ENCODE measurements around the gene TICAM2. TPM values are rescaled to one million over a fixed set of nuclear protein-coding genes. Genes with fewer than 3 reads are reported as not detected.

The TICAM2 gene
- total RNA-seq, 1 experiment from 2014 or later: 3.9 TPM

GRCh38 chr5:115557667-115558387 is 44.5 kb downstream of the TICAM2 start:
- BruUV-seq (replicated peaks): no TSS peak
- POLR2A ChIA-PET (ENCODE audit: unreplicated experiment): no interaction called here
- intact Hi-C loops (cut with micrococcal nuclease): no loop called here

GRCh38 chr5:115556276-115556675 is 46.0 kb downstream of the TICAM2 start:
- intact Hi-C loops (cut with micrococcal nuclease): no loop called here
- no TSS peak for BruUV-seq (replicated peaks)
- DNase-seq (no peak), ATAC-seq (no peak)
- Histone ChIP-seq H3K27ac (ENCODE audit: low read length) (no peak overlapping the region), H3K27me3 (ENCODE audit: low read length) (no peaks in the 10 kb centered on the region), H3K4me1 (ENCODE audit: insufficient read depth, low read length) (peaks cover 6% of the 10 kb centered on the region; the same call in 1 of the 2 replicates), H3K9me3 (ENCODE audit: low read length) (no peaks in the 10 kb centered on the region), H2AFZ (ENCODE audit: low read length) (no peak overlapping the region), H3K79me2 (ENCODE audit: low read length) (no peaks in the 10 kb centered on the region), H3K4me3 (ENCODE audit: low read length) (no peak overlapping the region), H3K4me2 (ENCODE audit: low read length) (no peak overlapping the region), H3F3A (ENCODE audit: low read length, unreplicated experiment) (no peaks in the 10 kb centered on the region), H4K20me1 (ENCODE audit: low read length) (no peaks in the 10 kb centered on the region), H3K36me3 (ENCODE audit: low read depth, low read length) (no peaks in the 10 kb centered on the region), H3K9ac (ENCODE audit: low read length) (no peak overlapping the region), H3K9me2 (replicated peaks; ENCODE audit: low read length) (no peaks in the 10 kb centered on the region)
- ChIA-PET CTCF (no interaction called here), POLR2A (ENCODE audit: unreplicated experiment) (no interaction called here)
- no peak for TF ChIP-seq EZH2 (IDR thresholded peaks at IDR 0.05; ENCODE audit: low read length, unreplicated experiment)
- no peak for TF ChIP-seq CTCF (conservative IDR thresholded peaks at IDR 0.05; ENCODE audit: low read depth, low read length)
- TF ChIP-seq EZH2phosphoT487 (IDR thresholded peaks at IDR 0.05; ENCODE audit: borderline replicate concordance, low read length): no peak

More at GRCh38 chr5:115557667-115558387, 44.5 kb downstream of the TICAM2 start:
- TF ChIP-seq CTCF (conservative IDR thresholded peaks at IDR 0.05; ENCODE audit: low read depth, low read length) (no peak), EZH2phosphoT487 (IDR thresholded peaks at IDR 0.05; ENCODE audit: borderline replicate concordance, low read length) (no peak), EZH2 (IDR thresholded peaks at IDR 0.05; ENCODE audit: low read length, unreplicated experiment) (no peak)
- H3K9me3 ChIP-seq (ENCODE audit: low read length): no peaks in the 10 kb centered on the region
- no peaks in the 10 kb centered on the region for H3F3A ChIP-seq (ENCODE audit: low read length, unreplicated experiment)
- H3K4me3 ChIP-seq (ENCODE audit: low read length): no peak overlapping the region
- ATAC-seq: peak; percentile 68
- no peak overlapping the region for H3K9ac ChIP-seq (ENCODE audit: low read length)
- no peaks in the 10 kb centered on the region for H3K9me2 ChIP-seq (replicated peaks; ENCODE audit: low read length)
- H3K27ac ChIP-seq (ENCODE audit: low read length): no peak overlapping the region
- CTCF ChIA-PET: no interaction called here
- H3K4me2 ChIP-seq (ENCODE audit: low read length): no peak overlapping the region
- H3K27me3 ChIP-seq (ENCODE audit: low read length): no peaks in the 10 kb centered on the region
- no peaks in the 10 kb centered on the region for H3K79me2 ChIP-seq (ENCODE audit: low read length)
- H3K4me1 ChIP-seq (ENCODE audit: insufficient read depth, low read length): no peaks in the 10 kb centered on the region
- no peak overlapping the region for H2AFZ ChIP-seq (ENCODE audit: low read length)
- no peaks in the 10 kb centered on the region for H3K36me3 ChIP-seq (ENCODE audit: low read depth, low read length)
- no peaks in the 10 kb centered on the region for H4K20me1 ChIP-seq (ENCODE audit: low read length)
- no peak for DNase-seq

GRCh38 chr5:115555084-115555633 is 47.1 kb downstream of the TICAM2 start:
- DNase-seq: no peak
- Histone ChIP-seq H3K4me3 (ENCODE audit: low read length) (no peak overlapping the region), H2AFZ (ENCODE audit: low read length) (no peak overlapping the region), H3K9ac (ENCODE audit: low read length) (no peak overlapping the region), H3K27ac (ENCODE audit: low read length) (no peak overlapping the region), H3K9me2 (replicated peaks; ENCODE audit: low read length) (no peaks in the 10 kb centered on the region), H3K79me2 (ENCODE audit: low read length) (no peaks in the 10 kb centered on the region), H3K27me3 (ENCODE audit: low read length) (no peaks in the 10 kb centered on the region), H3F3A (ENCODE audit: low read length, unreplicated experiment) (no peaks in the 10 kb centered on the region), H3K4me2 (ENCODE audit: low read length) (no peak overlapping the region), H3K36me3 (ENCODE audit: low read depth, low read length) (no peaks in the 10 kb centered on the region), H4K20me1 (ENCODE audit: low read length) (no peaks in the 10 kb centered on the region), H3K9me3 (ENCODE audit: low read length) (no peaks in the 10 kb centered on the region), H3K4me1 (ENCODE audit: insufficient read depth, low read length) (peaks cover 12% of the 10 kb centered on the region; the same call in 1 of the 2 replicates)
- POLR2A ChIA-PET (ENCODE audit: unreplicated experiment): no interaction called here
- CTCF ChIA-PET: no interaction called here
- BruUV-seq (replicated peaks): no TSS peak
- TF ChIP-seq CTCF (conservative IDR thresholded peaks at IDR 0.05; ENCODE audit: low read depth, low read length) (no peak), EZH2phosphoT487 (IDR thresholded peaks at IDR 0.05; ENCODE audit: borderline replicate concordance, low read length) (no peak), EZH2 (IDR thresholded peaks at IDR 0.05; ENCODE audit: low read length, unreplicated experiment) (no peak)
- intact Hi-C loops (cut with micrococcal nuclease): no loop called here
- ATAC-seq: no peak

Data from PC-3 (cell line).